ENCODE data around the gene UBP1.
"Not testable (repeated sequence)": the region's sequence is repeated elsewhere in the genome, so short reads cannot be mapped to it uniquely, and the experiment has no call there.

The UBP1 gene

DNA sequence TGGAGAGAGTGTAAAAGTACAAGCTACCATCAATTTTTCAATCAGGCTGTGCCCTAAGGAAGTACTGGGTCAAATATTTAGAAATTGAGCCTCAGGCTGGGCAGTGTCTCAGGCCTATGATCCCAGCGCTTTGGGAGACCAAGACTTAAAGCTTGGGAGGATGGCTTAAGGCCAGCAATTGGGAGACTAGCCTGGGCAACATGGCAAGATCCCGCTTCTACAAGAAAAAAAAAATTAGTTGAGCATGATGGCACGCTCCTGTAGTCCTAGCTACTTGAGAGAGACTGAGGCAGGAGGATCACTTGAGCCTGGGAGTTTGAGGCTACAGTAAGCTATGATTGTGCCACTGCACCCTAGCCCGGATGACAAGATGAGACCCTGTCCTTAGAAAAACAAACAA is 2.0 kb upstream of the UBP1 start:
- TF ChIP-seq ZNF274 (IDR thresholded peaks at IDR 0.05; ENCODE audit: low read depth, low read length) = no peak
- no peak overlapping the region for H3K4me3 ChIP-seq (ENCODE audit: low read length)

DNA sequence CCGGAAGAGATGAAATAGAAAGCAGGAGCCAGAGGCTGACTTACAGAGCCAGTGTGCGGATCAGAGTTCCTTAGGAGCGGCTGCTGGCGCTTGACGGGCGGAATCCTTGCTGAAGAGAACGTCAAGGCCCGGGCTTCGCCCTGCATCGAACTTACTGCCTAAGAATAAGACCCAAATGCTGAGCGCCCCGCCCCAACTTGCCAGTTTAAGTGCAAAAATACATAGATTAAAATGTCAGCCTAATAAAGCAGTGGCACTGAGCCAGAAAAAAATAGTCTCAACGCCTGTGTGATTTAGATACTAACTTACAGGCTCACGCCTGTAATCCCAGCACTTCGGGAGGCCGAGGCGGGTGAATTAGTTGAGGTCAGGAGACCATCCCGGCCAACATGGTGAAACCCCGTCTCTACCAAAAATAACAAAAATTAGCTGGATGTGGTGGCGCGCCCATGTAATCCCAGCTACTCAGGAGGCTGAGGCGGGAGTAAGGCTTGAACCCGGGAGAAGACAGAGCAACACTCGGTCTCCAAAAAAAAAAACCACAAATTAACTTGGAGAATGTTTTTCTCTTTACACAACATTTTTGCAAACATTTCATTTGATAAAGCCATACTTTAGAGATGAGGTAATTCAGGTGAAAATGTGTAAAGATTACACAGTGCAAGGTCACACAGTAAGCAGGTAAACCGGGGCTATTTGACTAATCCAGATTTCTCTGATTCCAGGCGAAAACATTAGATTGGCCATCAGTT is 1.2 kb upstream of the UBP1 start:
- peak overlapping the region; percentile 68 for H3K4me3 ChIP-seq (ENCODE audit: low read length)
- TF ChIP-seq ZNF274 (IDR thresholded peaks at IDR 0.05; ENCODE audit: low read depth, low read length) = no peak

DNA sequence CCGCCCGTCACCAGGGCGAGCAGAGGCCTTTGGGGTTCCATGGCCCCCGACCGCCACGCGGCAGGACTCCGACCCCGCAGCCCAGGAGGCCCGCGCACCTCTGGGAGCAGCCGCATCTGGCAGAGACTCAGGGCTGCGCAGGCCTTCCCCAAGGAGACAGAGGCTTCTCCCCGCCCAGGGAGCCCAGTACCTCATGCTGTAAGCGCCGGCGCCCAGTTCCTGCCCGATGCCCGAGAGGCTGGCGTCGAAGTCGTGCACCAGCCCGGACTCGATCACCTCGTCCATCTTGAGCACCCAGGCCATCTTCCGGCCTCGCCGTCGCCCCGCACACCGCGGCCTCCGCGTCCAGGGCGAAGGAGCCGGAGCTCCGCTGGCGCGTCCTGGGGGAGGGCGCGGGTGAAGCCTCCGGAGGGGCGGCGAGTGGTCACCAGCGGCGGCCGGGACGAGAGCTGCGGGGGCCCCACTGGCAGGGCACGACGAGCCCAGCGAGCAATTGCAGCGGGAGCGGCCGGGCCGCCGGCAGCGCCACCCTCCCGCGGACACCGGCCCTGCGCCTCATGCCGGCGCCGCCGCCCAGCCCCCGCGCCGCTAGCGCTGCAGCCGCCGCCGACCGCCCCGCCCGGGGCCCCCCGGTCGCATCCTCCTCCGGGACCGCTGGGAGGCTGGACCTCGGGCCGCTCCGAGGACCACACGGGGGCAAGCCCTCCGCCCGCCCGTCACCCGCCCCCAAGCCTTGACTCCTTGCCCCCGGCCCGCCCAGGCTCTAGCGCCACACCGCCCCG is 468 bp downstream of the UBP1 start:
- peak overlapping the region; percentile 70 for H3K4me3 ChIP-seq (ENCODE audit: low read length)
- no peak for TF ChIP-seq ZNF274 (IDR thresholded peaks at IDR 0.05; ENCODE audit: low read depth, low read length)

DNA sequence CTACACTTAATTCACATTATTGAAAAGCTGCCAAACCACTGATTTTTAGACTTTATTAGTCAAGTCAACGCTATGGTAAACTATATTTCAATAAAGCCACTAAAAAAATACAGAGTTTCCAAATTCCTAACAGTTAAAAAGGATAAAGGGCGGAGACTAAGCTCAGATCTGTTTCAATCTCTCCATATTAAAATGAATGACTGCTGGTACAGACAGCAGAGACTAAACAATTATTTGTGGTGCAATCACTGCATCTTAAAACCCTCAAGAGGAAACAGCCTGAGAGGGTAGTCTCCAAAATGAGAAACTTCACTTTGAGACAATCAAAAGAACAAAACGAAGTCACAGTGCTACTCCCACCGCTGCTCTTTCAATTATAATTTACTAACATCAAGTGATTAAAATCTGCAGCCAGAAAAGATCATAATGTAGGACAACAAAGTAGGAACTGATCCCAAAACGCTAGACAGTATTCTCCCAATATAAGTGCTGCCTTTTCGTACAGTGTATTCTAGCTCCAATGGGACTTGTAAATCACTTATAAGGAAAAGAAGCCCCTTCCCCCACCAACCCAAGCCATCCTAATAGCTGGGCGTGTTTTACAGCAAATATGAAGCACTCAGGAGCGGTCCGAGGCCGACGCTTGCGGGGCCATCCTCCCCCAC is 1.2 kb downstream of the UBP1 start:
- H3K4me3 ChIP-seq (ENCODE audit: low read length) = peak overlapping the region; percentile 70
- TF ChIP-seq ZNF274 (IDR thresholded peaks at IDR 0.05; ENCODE audit: low read depth, low read length) = no peak

DNA sequence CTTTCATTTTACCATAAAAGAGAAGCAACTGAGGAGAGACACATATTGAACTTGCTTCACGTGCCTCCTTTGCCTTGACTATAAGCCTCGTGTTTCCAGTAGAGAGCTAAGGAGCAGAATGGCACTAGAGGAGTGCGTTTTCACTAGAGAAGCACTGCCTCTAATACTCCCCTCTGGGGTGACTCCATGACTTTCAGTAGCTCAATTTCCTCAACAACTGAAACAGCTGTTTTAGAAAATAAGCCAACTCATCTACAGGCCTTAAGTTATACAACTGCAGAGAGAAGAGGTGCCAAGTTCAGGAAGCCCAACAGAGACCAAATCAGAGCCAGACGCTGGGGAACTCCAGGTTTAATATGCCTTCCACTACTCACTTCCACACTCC is 1.9 kb downstream of the UBP1 start:
- peak overlapping the region; percentile 70 for H3K4me3 ChIP-seq (ENCODE audit: low read length)
- no peak for TF ChIP-seq ZNF274 (IDR thresholded peaks at IDR 0.05; ENCODE audit: low read depth, low read length)

DNA sequence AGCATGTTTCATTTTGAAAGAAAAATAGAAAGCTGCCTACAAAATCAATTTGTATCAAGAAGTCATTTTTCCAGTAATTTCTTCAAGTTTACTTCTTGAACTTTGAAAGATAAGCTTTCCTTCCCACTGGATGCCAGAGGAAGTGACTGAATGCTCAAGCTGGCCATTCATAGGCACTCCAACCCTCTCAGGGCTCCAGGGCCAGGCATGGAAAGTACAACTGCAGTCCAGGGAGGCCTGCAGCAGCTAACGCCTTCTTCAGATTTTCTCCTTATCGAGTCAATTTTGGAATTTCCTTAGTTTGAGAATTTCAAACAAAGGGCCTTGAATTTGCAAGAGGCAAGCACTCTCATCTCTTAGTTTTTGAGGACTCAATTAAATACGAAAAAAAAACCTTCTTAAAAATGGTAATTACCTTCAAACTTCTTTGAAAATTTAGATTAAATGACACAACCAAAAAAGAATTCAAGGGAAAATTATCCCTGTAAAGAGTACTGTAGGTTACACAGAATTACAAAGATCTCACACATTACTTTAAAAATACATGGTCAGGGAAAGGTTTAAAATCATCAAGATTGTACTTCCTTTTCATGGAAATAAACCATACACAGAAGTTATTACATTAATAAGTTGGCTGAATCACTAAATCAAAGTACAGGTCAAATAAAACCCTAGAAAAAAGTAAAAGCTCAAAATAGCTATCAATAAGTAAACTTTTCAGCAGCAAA is 2.5 kb downstream of the UBP1 start:
- H3K4me3 ChIP-seq (ENCODE audit: low read length) = peak overlapping the region; percentile 70
- TF ChIP-seq ZNF274 (IDR thresholded peaks at IDR 0.05; ENCODE audit: low read depth, low read length) = no peak

DNA sequence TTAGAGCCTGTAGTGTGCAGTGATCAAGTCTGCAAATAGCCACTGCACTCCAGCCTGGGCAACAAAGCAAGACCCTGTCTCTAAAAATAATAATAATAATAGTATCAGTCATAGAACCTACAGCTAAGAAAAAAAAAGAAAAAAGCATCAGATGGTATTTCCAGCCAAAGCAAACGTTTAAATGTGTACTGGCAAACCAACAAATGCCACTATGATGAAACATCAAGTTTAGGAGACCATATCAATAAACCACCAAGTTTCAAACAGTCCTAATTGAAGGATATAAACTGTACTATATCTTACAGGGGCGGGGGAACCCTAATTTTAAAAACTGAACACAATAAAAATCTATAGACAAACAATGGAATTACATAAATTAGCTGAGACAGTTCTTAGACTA is 6.4 kb downstream of the UBP1 start:
- no peak for TF ChIP-seq ZNF274 (IDR thresholded peaks at IDR 0.05; ENCODE audit: low read depth, low read length)
- no peak overlapping the region for H3K4me3 ChIP-seq (ENCODE audit: low read length)

DNA sequence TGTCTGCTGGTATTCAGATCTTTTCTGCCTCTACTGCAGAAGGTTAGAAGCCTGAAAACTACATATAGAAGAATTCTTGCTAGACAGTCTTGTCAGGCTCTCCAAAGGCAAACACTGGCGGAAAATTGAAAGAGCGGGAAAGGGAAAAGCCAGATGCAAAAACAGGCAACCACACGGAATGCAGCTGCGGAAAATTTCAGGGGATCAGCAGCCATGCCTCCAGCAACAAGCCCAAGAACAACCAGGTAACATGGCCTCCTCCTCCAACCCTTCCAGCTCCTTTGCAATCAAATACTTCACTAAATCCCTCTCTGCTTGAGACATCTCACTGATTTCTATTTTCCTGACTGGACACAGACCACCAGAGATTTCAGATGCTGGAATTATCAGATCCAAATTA is 9.6 kb downstream of the UBP1 start:
- no peak for TF ChIP-seq ZNF274 (IDR thresholded peaks at IDR 0.05; ENCODE audit: low read depth, low read length)

DNA sequence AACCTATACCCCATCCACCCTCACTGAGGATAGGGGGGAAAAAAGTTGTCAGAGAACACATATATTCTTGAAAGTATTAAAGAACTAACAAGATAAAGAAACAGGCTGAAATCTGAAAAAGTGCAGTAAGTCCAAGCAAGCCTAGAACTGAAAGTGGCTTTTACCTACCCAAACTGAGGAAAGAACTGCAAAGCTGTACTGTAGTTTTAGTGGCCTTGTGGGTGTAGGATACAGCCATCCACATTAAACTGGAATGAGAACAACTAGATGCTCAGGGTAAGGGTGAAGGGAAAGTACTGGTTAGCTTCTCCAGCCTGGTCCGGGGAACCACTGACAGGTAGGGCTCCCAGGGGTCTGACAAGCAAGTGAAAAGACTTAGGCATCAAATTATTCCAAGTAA is 10.1 kb downstream of the UBP1 start:
- peak overlapping the region; percentile 20; the same call in 1 of the 2 replicates for H3K4me3 ChIP-seq (ENCODE audit: low read length)
- TF ChIP-seq ZNF274 (IDR thresholded peaks at IDR 0.05; ENCODE audit: low read depth, low read length) = no peak

More for the DNA sequence above, 9.6 kb downstream of the UBP1 start:
- no peak overlapping the region; the same call in 1 of the 2 replicates for H3K4me3 ChIP-seq (ENCODE audit: low read length)

DNA sequence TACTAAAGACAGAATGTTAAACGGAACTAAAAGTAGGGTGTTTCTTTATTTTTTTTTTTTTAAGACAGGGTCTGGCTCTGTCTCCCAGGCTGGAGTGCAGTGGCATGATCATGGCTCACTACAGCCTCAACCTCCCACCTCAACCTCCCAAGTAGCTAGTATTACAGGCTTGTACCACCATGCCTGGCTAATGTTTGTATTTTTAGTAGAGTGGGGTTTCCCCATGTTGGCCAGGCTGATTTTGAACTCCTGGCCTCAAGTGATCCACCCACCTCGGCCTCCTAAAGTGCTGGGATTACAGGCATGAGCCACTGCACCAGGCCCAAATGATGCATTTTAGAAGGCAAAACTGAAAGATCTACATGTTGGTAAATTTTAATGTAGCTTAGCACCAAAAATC is 10.9 kb downstream of the UBP1 start:
- H3K4me3 ChIP-seq (ENCODE audit: low read length) = not testable (repeated sequence)

DNA sequence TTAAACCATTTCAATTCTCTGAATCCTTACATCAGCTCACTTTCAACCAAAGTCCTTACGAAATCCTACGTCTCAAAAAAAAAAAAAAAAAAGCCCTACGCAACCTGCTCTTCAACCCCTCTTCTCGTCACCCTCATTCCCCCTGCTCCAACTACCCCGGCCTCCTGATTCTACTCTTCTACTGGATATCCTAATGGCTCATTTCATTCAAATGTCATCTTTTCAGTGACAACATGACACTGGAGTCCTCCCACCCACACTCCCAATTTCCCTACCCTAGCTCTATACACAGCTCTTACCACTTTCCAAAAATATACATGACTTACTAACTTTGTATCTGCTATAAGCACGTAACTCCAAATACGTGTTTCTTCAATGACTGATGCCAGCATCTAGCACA is 11.5 kb downstream of the UBP1 start:
- no peak overlapping the region for H3K4me3 ChIP-seq (ENCODE audit: low read length)
- TF ChIP-seq ZNF274 (IDR thresholded peaks at IDR 0.05; ENCODE audit: low read depth, low read length) = no peak

DNA sequence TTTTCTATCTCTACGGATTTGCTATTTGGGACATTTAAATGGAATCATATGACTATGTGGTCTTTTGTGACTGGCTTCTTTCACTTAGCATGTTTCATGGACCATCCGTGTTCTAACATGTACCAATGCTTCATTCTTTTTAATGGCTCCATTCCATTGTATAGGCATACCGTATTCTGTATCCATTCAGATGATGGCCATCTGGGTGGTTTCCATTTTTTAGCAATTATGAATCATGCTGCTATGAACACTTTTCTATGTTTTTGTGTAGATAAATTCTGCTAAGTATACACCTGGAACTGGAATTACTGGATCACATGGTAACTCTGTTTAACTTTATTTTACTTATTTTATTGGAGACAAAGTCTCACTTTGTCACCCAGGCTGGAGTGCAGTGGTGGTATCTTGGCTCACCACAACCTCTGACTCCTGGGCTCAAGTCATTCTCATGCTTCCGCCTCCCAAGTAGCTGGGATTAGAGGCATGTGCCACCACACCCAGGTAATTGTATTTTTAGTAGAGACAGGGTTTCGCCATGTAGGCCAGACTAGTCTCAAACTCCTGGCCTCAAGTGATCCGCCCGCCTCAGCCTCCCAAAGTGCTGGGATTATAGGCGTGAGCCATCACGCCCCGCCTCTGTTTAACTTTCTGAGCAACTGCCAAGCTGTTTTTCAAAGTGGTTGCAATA is 13.4 kb downstream of the UBP1 start:
- TF ChIP-seq ZNF274 (IDR thresholded peaks at IDR 0.05; ENCODE audit: low read depth, low read length) = no peak
- H3K4me3 ChIP-seq (ENCODE audit: low read length) = no peak overlapping the region

DNA sequence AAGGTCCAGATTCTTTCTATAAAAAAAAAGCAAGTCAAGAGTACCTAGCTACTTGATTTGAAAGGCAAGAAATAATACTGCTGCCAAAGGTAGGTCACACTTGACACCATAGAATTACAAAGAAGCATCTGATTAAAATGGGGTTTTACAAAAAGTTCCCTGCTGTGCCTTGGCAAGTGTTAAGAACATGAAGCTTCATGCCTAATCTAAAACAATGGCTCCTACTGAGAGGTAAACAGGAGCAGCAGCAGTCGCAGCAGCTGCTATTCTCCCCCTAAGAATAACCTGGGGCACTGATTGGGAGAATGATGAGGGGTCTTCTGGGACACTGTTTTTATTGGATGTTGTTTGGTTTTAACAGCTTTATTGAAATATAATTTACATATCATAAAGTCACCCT is 14.1 kb downstream of the UBP1 start:
- no peak overlapping the region for H3K4me3 ChIP-seq (ENCODE audit: low read length)
- no peak for TF ChIP-seq ZNF274 (IDR thresholded peaks at IDR 0.05; ENCODE audit: low read depth, low read length)

DNA sequence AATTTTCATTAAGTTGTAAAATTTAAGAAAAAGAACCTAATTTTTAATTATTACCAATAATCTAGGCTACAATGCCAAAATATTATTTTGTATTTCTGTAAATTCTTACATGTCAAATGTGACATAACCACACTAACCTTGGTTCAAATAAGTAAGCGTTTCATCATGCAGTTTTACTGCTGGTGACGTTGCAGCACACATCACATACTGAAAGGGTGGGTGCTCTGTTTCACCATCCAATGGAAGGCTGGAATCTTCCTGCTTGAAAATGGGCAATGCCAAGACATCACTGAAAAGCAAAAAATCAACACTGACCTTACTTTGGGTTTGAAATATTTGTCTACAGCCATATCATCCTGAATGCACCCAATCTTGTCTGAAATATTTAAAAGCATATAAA is 14.8 kb downstream of the UBP1 start:
- TF ChIP-seq ZNF274 (IDR thresholded peaks at IDR 0.05; ENCODE audit: low read depth, low read length) = no peak
- no peak overlapping the region for H3K4me3 ChIP-seq (ENCODE audit: low read length)
